Activated naive CD4-positive, alpha-beta T cell treated with Interleukin-2 at 50 U/mL for 16 hours (primary cell): Measurements from ENCODE around the gene NAMPT.
"Not testable (repeated sequence)": the region's sequence is repeated elsewhere in the genome, so short reads cannot be mapped to it uniquely, and the experiment has no call there.

Experiments used
- DNase-seq: peaks from one replicate; pipeline ENCODE4 v3.0.0-alpha.2; 2020

The NAMPT gene

DNA sequence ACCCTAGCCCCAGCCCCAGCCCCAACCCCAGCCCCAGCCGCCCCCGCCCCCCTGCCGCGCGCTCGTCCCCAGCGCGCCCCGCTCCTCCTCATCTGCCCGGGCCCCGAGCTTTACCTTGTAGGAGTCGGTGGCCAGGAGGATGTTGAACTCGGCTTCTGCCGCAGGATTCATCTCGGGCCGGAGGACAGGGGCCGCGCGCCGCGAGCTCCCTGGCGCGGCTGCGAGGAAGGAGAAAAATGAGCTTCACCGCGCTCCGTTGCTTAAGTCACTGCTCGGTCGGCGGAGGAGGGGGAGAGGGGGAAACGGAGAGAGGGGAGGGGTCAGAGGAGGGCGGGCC, at the start of gene NAMPT:
NAMPT (minus strand) TSS at position 270 of the 337 bp plus-strand sequence; CDS start at position 171, 99 bp downstream.
- no peak for DNase-seq

DNA sequence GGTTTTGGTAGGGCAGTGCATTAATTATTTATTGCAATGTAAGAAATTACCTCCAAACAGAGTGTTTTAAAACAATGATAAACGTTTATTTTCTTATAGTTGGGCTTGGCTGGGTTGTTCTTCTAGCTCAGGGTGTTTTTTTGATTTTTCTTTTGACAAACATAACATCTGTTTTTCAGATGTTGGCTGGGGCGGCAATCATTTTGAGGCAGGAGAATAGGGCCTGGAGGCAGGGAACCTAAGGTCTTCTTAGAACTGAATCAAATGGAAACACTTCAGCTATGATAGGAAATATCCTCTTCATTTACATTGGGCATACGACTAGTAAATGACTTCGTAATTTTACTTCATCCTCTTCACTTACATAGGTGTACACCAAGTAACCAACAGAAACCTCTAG, 47.4 kb upstream of the NAMPT start:
- no peak for DNase-seq

DNA sequence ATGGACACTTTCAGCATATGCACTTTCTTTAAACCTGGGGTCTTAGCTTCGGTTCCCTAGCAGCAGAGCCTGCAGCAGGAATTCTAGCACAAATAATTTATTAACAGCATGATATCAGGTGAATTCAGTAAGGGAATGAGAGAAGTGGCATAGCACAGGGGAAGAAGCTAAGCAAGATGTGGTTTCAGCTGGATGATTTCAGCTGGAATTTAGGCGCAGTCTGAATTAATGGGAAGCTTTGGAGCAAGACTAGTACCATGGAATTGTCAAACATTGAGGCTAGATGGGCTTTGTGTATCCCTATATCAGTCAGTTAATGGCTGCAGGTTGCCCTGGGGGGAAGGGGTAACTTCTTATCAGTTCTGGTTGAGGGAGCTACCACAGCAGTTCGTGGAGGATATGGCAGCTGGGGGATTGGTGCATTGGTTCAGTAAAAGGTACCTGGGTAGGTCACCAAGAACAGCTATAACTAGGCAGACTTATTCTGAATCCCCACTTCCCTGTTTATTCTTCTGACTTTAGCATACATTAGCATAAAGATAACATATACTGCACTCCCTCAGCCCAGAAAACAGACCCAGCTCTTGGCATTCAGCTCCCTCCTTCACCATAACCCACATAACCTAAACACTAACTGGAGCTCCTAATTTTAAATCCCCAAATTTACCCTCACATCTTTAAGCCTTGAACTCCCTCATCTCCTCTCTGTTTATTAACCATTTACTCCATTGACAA, 46.8 kb upstream of the NAMPT start:
- DNase-seq: no peak

DNA sequence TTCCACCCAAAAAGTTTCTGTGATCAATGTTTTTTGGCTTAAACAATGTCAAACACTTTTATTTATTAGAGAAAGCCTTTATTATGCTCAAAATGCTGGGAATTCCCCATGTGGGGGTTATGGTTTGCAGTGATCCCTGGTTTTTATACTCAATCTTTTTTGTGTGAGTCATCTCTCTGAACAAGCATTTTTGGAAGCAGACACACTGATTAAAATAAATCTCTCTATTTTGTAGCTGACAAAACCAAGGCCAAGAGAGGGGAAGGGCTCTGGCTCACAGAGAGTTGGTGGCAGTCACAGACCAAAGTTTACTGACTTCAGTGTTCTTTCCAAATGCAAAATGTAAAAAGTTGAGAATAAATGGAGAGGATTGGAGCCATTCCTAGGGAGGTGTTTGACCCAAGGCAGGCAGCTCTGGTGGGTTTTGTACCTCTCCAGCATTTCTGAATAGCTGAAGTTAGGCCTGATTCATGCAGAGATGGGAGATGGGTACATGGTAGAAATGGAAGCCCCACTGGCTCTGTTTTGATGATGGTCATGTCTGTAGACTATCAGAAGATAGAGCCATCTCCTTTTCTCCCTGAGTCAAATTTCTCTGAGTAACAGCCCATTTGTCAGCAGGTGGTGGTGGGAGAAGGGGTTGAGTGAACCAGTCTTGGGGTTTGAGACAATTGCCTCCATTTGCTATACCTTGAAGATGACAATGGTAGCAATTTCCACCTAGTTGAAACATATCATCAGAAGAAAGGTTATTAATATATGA, 45.4 kb upstream of the NAMPT start:
- no peak for DNase-seq

DNA sequence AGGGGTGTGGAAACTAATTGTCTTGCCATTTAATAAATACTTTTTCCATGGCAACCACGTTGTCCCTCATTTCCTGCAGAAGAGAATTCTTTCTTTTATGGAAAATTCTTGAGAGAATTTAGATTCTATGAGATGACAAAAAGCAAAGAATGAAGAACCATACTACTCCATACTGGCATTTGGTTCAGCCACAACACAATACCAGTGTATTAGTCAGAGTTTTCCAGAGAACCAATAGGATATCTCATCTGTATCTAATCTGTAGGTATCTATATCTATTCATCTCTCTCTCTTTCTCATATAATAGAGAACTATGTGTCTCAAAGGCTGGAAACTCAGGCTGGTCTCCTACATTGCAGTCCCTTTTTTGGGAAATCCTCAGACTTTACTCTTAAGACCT, 44.6 kb upstream of the NAMPT start:
- no peak for DNase-seq

DNA sequence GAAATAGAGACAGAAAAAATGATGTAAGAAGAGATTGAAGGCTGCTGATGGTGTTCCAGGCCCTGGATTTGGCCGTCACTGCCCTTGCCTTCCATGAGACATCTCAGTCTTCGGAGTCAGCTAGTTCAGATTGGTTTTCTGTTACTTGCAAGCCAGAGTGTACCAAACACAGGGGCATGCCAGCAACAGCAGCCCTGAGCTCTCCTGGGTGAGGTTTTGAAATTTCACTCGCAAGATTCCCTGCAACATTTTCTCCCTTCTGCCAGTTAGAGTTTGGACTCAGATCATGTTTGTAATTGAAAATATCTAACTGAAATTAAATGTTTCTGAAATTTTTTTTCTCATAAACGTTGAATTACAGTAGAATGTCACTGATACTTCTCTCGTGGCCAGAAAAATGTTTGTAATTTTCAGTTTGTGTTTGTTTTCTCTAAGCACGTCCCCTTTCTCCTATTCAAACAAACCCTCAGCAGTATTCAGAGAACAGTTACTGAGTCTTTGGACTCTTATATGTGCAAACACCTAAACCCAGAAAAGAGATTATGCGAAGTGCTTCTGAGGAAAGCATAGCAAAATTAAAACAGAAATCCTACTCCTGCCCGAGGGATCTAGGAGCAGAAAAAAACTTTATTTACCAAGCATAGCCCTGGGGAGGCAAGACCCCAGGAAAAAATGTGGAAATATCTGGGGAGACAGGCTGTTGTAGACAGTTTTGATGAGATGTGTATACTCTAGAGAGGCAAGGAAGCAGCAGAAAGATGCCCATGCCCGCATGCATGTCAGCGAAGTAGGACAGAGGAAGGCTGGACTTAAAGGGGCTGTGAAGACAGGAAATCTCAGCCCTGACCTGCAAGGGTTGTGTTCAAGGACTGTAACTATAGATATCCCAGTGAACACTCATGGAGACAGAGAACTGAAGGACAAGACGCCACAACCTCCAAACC, 43.0 kb upstream of the NAMPT start:
- no peak for DNase-seq

DNA sequence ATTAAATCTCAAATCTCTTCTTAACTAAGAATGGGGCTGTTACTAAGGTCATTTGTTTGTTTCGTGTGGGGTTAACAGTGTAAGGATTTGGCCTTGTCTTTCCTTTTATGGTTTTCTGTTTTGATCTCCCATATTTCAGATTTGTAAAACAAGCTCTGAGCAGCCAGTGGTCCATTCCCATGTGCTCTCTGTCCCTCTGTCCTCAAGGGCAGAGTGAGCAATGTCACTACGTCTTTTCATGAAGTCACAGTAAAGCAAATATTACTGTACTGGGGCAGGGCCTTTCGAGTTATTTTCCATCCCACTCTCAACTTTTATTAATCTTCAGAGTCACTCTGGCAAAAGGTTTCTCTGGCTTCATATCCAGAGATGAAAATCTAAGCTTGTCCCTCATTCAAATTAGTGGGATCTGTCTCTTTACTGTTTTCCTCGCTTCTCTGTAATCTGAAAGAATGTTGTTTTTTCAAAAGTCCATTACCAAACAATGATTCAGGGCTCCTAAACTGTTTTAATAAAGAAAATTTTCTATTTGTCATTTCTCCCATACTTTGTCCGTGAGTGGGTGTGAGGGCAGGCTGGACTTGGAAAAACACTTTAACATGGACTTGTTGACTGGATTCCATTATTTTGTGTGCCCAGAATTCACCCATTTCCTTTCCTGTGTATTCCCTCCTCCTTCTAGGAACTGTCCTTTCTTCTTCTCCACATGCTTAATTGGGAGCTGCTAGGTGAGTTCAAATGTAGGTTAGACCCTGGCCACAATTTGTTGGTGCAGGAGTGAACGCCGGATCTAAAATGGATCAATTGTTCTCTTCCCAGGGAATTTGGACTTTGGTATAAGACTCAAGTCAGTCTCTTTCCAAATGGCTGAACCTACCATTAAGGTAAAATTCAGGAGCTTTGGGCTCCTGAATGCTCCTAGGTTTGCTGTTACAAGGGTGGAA, 42.1 kb upstream of the NAMPT start:
- no peak for DNase-seq

DNA sequence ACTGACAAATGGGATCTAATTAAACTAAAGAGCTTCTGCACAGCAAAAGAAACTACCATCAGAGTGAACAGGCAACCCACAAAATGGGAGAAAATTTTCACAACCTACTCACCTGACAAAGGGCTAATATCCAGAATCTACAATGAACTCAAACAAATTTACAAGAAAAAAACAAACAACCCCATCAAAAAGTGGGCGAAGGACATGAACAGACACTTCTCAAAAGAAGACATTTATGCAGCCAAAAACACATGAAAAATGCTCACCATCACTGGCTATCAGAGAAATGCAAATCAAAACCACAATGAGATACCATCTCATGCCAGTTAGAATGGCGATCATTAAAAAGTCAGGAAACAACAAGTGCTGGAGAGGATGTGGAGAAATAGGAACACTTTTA, 39.7 kb upstream of the NAMPT start:
- DNase-seq: not testable (repeated sequence)

DNA sequence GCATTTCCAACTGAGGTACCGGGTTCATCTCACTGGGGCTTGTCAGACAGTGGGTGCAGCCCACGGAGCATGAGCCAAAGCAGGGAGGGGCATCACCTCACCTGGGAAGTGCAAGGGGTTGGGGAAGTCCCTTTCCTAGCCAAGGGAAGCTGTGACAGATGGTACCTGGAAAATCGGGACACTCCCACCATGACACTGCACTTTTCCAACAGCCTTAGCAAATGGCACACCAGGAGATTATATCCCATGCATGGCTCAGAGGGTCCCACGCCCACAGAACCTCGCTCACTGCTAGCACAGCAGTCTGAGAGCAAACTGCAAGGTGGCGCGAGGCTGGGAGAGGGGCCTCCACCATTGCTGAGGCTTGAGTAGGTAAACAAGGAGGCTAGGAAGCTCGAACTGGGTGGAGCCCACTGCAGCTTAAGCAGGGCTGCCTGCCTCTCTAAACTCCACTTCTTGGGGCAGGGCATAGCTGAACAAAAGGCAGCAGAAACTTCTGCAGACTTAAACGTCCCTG, 35.5 kb upstream of the NAMPT start:
- DNase-seq: not testable (repeated sequence)

DNA sequence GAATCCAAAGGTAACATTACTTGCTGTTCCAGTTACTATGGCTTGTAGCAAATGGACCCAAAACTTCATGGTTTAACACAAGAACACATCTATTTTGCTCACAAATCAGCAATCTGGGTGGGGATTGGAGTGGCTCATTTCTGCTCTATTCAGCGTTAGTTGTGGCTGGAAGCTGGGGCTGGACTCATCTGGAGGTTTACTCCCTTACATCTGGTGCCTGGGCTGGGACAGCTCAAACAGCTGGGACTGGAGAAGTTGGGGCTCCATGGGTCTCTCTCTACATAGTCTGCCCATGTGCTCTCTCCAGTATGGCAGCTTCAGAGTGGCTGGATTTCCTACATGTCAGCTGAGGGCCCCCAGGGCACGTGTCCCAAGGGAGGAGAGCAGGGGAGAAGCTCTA, 33.7 kb upstream of the NAMPT start:
- no peak for DNase-seq

DNA sequence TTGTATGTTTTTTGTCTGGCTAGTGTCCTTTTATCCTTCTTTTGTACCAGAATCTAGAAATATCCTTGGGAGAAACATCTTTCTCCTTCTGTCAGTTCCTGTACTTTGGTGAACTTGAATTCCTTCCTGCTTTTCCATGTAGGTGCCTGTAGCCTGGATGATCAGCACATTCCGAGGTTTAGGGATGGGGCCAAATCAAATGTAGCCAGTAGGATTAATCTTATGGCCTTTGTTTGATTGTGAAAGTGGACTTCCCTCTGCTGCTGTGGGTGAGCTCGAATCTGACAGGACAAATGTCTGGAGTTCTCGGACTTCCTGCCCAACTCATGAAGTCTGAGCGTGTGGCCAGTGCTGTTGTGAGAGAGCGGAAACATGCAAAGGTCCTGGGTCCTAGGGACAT, 33.2 kb upstream of the NAMPT start:
- DNase-seq: no peak

DNA sequence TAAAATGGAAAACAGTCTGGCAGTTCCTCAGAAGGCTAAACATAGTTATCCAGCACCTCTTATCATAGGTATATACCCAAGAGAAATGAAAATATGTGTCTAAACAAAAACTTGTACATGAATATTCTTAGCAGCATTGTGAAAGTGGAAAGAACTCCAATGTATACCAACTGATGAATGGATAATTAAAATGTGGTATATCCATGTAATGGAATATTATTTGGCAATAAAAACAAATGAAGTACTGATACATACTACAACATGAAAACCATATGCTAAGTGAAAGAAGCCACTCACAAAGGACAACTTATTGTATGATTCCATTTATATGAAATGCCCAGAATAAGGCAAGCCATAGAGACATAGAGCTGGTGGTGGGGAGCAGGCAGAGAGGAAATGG, 32.2 kb upstream of the NAMPT start:
- no peak for DNase-seq

DNA sequence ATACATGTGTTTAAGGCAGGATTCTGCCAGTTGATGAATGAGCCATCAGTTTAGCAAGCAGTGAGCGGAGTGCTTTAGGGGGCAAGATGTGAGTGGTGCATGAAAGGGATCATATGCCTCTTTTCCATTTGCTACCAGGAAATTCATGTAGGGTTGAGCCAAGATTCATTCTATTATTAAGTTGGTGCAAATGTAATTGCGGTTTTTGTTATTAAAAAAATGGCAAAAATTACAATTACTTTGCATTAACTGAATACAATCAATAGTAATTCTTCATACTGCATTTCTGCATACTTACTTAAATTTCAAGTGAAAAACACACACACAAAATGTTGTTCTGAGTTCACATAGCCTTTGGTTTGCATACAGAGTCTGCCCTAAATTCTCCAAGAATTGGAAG, 30.1 kb upstream of the NAMPT start:
- no peak for DNase-seq

DNA sequence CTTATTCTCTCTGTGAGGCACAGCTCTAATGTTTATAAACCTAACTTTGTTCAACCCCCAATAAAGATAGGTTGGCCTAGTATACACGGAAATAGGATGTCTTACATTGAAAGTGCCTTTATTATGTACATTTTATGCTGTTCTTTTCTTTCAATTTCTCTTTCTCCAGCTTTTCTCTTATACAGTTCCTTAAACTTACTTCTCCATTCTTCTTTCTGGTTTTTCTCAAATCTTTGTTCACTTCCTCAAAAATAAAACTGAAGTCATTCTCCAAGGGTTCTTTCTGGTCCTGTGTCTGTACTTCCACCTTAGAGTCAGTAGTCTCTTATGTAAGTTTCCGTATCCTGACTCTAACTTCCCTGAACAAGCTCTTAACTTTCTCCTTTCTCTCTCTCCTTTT, 29.2 kb upstream of the NAMPT start:
- no peak for DNase-seq

DNA sequence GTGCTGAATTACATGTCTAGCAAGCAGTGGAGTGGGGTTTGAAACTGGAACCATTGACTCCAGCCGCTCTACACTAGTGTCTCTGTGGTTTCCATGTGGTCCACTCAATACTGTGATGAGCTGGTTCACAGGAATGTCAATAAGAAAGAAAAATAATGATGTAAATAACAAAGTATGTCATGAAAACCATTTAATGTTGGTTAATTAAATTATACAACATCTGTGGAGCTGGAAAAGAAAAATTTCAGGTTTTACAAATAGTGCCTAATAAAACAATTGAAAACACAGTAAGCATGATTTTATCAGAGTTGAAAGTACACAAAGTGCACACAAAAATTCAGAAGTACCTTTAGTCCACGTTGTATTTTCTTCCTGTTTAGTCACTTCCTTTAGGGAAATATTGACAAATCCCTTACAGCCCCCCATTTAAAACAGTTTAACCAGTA, 28.7 kb upstream of the NAMPT start:
- no peak for DNase-seq

DNA sequence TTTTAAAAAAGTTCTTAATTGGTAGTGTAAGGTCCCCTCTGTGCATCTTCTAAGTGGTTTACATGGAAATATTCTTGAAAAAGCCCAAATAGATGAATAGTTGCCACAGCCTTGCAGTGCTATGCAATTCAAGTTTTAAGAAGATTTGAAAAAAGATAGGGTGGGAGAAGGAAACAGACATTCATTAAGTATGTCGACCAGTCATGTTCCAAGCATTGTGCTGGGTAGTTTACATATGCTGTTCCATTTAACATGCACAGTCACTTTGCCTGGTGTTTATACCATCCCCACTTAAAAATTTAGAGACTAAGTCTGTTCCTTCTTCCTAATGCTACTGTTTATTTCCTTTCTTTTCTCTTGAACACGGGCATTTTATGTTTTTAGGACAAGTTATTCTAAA, 28.1 kb upstream of the NAMPT start:
- no peak for DNase-seq

DNA sequence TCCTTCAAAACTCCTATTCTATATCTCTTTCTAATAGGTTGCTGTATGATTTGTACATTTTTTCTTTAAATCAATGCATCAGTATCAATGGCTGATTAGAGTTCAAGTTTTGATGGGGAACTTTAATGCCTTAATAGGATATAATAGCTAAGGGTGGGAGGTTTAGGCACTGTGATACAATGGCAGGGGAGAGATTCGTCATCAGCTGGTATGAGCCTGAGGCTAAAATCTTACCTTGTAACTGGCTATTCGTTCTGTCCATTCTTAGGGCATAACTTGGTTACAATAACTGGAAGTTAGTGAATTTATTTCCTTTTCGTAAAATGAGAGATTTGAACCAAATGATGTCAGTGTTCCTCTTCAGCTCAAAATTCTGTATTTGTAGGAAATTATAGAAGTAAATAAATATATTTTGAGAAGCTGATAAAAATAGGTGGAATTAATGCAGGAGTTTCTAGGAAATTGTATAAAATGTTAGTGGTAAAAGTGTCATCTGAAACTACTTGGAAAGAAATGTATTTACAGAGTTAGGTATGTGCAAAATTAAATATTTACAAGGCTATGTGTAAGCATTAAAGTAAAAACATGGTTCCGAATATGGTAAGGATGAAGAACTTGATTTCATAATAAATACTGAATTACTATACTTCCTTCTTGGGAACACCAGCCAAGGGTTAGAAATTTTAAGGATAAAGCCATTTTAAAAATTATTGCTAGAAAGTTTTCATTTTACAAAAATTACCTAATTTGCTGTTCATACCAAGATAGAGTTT, 27.5 kb upstream of the NAMPT start:
- DNase-seq: no peak

DNA sequence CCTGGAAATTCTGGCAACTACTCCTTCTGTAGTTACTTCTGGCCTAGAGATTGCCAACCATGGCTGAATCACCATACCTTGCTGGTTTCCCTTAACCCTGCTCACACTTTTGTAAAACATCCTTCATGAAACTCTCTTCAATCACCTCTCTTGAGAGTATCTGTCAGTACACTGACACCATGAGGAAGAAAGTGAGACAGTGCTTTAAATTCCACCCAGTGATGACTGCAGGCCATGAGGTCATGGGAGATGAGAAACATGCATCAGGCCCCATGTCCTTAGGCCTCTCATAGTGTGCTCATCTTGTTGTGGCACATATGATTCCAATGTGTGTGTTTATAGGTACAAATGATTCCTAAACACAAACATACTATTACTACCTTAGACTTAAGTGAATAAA, 24.6 kb upstream of the NAMPT start:
- DNase-seq: no peak

DNA sequence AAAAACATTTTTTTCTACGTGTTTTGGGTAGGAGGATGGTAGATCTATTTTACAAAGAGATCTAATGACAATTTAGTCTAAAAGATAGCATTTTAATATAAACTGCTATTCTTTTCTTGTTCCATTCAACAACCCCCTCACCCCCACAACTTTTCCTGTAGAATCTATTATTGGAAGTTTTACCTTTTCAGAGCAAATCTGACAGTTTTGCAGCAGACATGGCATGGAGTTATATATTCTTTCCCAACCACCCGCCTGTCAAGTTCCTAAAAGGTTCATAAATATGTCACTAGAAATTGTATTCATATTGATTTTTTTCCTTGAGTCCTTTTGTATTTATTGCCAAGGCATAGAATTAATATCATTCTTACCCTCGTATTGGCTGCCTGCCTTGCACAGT, 21.5 kb upstream of the NAMPT start:
- no peak for DNase-seq

DNA sequence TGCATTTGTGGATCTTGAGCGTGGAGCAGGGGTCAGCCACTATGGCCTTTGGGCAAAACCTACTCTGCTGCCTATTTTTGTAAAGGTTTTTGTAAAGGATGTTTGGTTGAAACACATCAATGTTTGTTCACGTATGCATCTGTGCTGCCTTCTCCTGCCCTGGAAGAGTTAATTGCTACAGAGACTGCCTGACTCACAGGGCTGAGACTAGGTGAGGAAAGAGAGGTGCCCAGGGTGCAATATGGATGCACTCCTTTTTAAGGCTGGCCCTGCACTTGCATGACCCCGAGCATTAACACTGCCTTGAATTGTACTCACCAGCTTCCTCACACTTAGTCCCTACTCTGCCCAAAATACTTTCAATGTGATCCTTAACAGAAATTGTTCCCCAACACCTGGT, 20.9 kb upstream of the NAMPT start:
- DNase-seq: no peak

DNA sequence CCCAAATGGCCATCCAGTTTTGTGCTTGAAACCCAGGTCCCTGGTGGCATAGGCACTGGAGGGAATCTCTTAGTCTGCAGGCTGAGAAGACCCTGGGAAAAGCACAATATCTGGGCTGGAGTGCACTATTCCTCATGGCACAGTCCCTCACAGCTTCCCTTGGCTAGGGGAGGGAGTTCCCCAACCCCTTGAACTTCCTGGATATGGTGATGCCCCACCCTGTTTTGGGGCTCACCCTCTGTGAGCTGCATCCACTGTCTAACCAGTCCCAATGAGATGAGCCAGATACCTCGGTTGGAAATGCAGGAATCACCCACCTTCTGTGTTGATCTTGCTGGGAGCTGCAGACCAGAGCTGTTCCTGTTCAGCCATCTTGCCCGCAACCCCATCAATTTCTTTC, 19.8 kb upstream of the NAMPT start:
- no peak for DNase-seq
